K562 (cell line): ENCODE data around the gene CHD3. TPM values are rescaled to one million over a fixed set of nuclear protein-coding genes. Genes with fewer than 3 reads are reported as not detected.

ENCODE experiments used
- CSDE1 ChIP-seq, 2 experiments: fragments of 450-650 bp; IDR thresholded peaks; 2 replicates each; pipeline ENCODE4 v1.6.1; 2016; ENCODE audit warnings: mild to moderate bottlenecking in 1 of 2
- EP400 ChIP-seq: fragments of 450-650 bp; IDR thresholded peaks from 2 replicates; pipeline ENCODE4 v1.6.1; 2017; ENCODE audit warnings: antibody characterized with exemption, mild to moderate bottlenecking, moderate library complexity
- ETV1 ChIP-seq: fragments of 450-650 bp; conservative IDR thresholded peaks from 2 replicates; pipeline ENCODE4 v1.6.1; 2016; ENCODE audit warnings: missing genetic modification characterization, control low read depth, low read depth, missing compliant biosample characterization
- NFRKB ChIP-seq: fragments of 450-650 bp; IDR thresholded peaks from 2 replicates; pipeline ENCODE4 v1.6.1; 2016; ENCODE audit warnings: low read depth
- NONO ChIP-seq, 2 experiments: fragments of 200-400 bp in 1 of 2; fragments of 450-650 bp in 1 of 2; formaldehyde crosslinking in 1 of 2; IDR thresholded peaks; 2 replicates each; pipeline ENCODE4 v1.6.1; 2017; ENCODE audit warnings: low read depth in 2 of 2, mild to moderate bottlenecking in 2 of 2, moderate library complexity in 2 of 2, low read length in 1 of 2
- OTX1 ChIP-seq: fragments of 450-650 bp; formaldehyde crosslinking; IDR thresholded peaks from 2 replicates; pipeline ENCODE4 v1.4.0; 2022; ENCODE audit warnings: mild to moderate bottlenecking
- PHF8 ChIP-seq: fragments of 200-600 bp; sonication (generic); IDR thresholded peaks from 2 replicates; pipeline ENCODE4 v1.6.1; 2012; ENCODE audit warnings: mixed run types, mild to moderate bottlenecking, inconsistent platforms, low read length, moderate library complexity, borderline replicate concordance
- PML ChIP-seq: IDR thresholded peaks from 2 replicates; pipeline ENCODE4 v1.6.1; 2012; ENCODE audit warnings: low read length, inconsistent platforms
- POLR2AphosphoS5 ChIP-seq: IDR thresholded peaks from 2 replicates; pipeline ENCODE4 v1.6.1; 2011; ENCODE audit warnings: mild to moderate bottlenecking, low read depth, low read length, moderate library complexity; ENCODE audit not compliant: control insufficient read depth, insufficient read depth
- POLR2G ChIP-seq: fragments of 200-400 bp; formaldehyde crosslinking; IDR thresholded peaks from 2 replicates; pipeline ENCODE4 v1.6.1; 2017; ENCODE audit warnings: low read depth, mild to moderate bottlenecking, antibody characterized with exemption, low read length, moderate library complexity
- RBFOX2 ChIP-seq: fragments of 200-400 bp; formaldehyde crosslinking; IDR thresholded peaks from 2 replicates; pipeline ENCODE4 v1.6.1; 2017; ENCODE audit warnings: low read depth, mild to moderate bottlenecking, low read length, moderate library complexity
- RBM25 ChIP-seq: fragments of 200-400 bp; formaldehyde crosslinking; IDR thresholded peaks from 2 replicates; pipeline ENCODE4 v1.6.1; 2018; ENCODE audit warnings: low read length, low read depth, moderate library complexity; ENCODE audit not compliant: severe bottlenecking
- SPI1 ChIP-seq: IDR thresholded peaks from 2 replicates; pipeline ENCODE4 v1.6.1; 2011; ENCODE audit warnings: low read depth, low read length, control low read depth, borderline replicate concordance
- SREBF2 ChIP-seq: sonication (generic); formaldehyde crosslinking; IDR thresholded peaks from 2 replicates; pipeline ENCODE4 v1.4.0; 2020; ENCODE audit warnings: mild to moderate bottlenecking, missing genetic modification reagents
- ZBTB11 ChIP-seq, 3 experiments: fragments of 200-800 bp in 1 of 3; fragments of 250-450 bp in 1 of 3; fragments of 450-650 bp in 1 of 3; sonication (Bioruptor Pico) in 1 of 3; sonication (Bioruptor generic) in 1 of 3; formaldehyde crosslinking in 1 of 3; IDR thresholded peaks; 2 replicates each; pipeline versions ENCODE4 v1.6.1 to v1.8.0; 2016 to 2022; ENCODE audit warnings: mild to moderate bottlenecking in 2 of 3, missing genetic modification characterization in 2 of 3, missing compliant biosample characterization in 1 of 3, moderate library complexity in 1 of 3
- ZNF316 ChIP-seq: fragments of 450-650 bp; IDR thresholded peaks from 2 replicates; pipeline ENCODE4 v1.6.1; 2016
- ZNF830 ChIP-seq: fragments of 250-450 bp; sonication (Bioruptor Pico); IDR thresholded peaks from 2 replicates; pipeline ENCODE4 v1.5.0; 2021; ENCODE audit warnings: mild to moderate bottlenecking
- polyA plus RNA-seq, 8 experiments: library from polyadenylated mRNA; depleted of rRNA in 4 of 8; stranded (reverse) in 5 of 8; unstranded in 3 of 8; fragments of >200 nt; fragmentation: Nextera tagmentation in 2 of 8; fragmentation: Illumina TruSeq in 1 of 8; extraction: Ambion mirVana in 2 of 8; extraction: Trizol in 1 of 8; gene quantifications; 2 replicates each; pipeline versions ENCODE4 v1.2.1 to v1.2.3, GENCODE V29; 2011 to 2014; ENCODE audit warnings: inconsistent platforms in 1 of 8, missing spikeins in 1 of 8
- total RNA-seq, 7 experiments: library from RNA; depleted of rRNA in 6 of 7; stranded (reverse); fragments of >200 nt in 6 of 7; fragmentation: Illumina TruSeq in 2 of 7; extraction: Trizol in 2 of 7; gene quantifications; 2 replicates each; pipeline versions ENCODE4 v1.2.1 to v1.2.3, GENCODE V29; 2011 to 2021; ENCODE audit warnings: low replicate concordance in 1 of 7
- TF ChIP-seq, protein P1 (sequence below): fragments of 250-450 bp; sonication (Bioruptor Pico); IDR thresholded peaks from 2 replicates; pipeline ENCODE4 v1.5.0; 2020; ENCODE audit warnings: mild to moderate bottlenecking, borderline replicate concordance

Gene CHD3
- total and polyA plus RNA-seq, 9 of the 15 experiments (the other 6 are each of a cell fraction or from before 2014, with no cell fraction given) = 0.39 to 38.2 (median 21.2) TPM

DNA sequence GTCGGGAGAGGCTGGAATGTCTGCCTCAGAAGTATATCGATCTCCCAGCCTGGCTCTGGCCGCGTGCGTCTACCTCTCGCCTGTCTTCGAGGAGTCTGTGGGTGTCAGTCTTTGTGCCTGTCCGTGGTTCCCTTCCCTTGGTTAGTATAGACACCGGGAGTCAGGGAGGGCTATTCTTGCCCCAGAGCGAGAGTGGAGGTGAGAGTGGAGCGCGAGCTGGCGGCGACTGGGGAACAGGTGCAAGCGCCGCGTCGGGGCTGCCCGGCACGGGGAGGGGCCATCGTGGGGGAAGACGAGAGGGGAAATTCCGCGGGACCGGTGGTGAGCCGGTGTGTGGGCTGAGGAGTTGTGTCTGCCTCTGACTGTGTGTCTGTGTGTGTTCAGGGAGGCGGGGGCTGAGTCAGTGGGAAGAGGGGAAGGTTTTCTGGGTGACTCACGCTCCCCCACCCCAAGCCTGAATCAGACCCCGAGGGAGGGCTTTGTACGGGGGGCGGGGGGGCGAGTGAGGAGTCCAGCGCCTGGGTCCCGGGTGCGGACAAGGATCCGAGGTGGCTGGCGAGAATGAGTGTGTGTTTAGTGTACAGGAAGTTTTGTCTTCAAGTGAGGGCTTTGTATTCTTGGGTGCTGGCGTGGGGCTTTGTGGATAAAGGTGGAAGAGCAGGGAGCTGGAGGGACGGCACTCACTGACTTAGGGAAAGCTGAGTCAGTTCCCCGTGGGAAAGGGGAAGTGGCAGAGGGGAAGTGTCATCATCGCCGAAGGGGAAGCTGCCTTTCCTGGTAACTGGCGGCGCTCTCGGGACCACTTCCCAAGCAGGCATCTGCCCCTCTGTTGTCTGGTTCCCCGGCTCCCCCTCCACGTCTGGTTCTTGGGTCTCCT, 46.0 kb upstream of the CHD3 start (continued):
- TF ChIP-seq RBFOX2 (peak; percentile 78), ZBTB11 (CRISPR knock-in tag; IDR thresholded peaks at IDR 0.05) (peak in 1 of 3 experiments; percentile 86; a peak in 2 of 6 replicates), POLR2G (peak; percentile 69), OTX1 (CRISPR knock-in tag) (no peak), ETV1 (tag) (peak; percentile 34; the same call in 1 of the 2 replicates), EP400 (0 out of 2 replicates have a peak, but pooled peaks have one; percentile 24), SREBF2 (CRISPR knock-in tag) (no peak), CSDE1 (IDR thresholded peaks at IDR 0.05) (no peak), POLR2AphosphoS5 (peak; percentile 50; the same call in 1 of the 2 replicates), PHF8 (peak; percentile 28; the same call in 1 of the 2 replicates), PML (no peak), NFRKB (peak; percentile 25; the same call in 1 of the 2 replicates), NONO (IDR thresholded peaks at IDR 0.05; ENCODE audit: low read depth in 2 of 2, low read length in 1 of 2) (0 out of 4 replicates have a peak, but pooled peaks of 1 of the 2 experiments have one; percentile 24), SPI1 (peak; percentile 99), RBM25 (no peak), ZNF830 (CRISPR knock-in tag) (no peak), ZNF316 (peak; percentile 74)
- TF ChIP-seq, protein P1, sequence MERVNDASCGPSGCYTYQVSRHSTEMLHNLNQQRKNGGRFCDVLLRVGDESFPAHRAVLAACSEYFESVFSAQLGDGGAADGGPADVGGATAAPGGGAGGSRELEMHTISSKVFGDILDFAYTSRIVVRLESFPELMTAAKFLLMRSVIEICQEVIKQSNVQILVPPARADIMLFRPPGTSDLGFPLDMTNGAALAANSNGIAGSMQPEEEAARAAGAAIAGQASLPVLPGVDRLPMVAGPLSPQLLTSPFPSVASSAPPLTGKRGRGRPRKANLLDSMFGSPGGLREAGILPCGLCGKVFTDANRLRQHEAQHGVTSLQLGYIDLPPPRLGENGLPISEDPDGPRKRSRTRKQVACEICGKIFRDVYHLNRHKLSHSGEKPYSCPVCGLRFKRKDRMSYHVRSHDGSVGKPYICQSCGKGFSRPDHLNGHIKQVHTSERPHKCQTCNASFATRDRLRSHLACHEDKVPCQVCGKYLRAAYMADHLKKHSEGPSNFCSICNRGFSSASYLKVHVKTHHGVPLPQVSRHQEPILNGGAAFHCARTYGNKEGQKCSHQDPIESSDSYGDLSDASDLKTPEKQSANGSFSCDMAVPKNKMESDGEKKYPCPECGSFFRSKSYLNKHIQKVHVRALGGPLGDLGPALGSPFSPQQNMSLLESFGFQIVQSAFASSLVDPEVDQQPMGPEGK = no peak
